ENCODE results near the gene ABR. TPM values are rescaled to one million over a fixed set of nuclear protein-coding genes. Genes with fewer than 3 reads are reported as not detected.
"Not testable (repeated sequence)": the region's sequence is repeated elsewhere in the genome, so short reads cannot be mapped to it uniquely, and the experiment has no call there.

The ABR gene
- total RNA-seq, 1 experiment from 2014 or later: 35.4 TPM

- TF ChIP-seq CTCF (conservative IDR thresholded peaks at IDR 0.05; ENCODE audit: low read depth, low read length) (no peak), EZH2phosphoT487 (IDR thresholded peaks at IDR 0.05; ENCODE audit: borderline replicate concordance, low read length) (no peak), EZH2 (IDR thresholded peaks at IDR 0.05; ENCODE audit: low read length, unreplicated experiment) (no peak)
- Histone ChIP-seq H3K27me3 (ENCODE audit: low read length) (no peaks in the 10 kb centered on the region), H3K79me2 (ENCODE audit: low read length) (peaks cover 54% of the 10 kb centered on the region), H3K9ac (ENCODE audit: low read length) (peak overlapping the region; percentile 31; the same call in 1 of the 2 replicates), H3K4me3 (ENCODE audit: low read length) (peak overlapping the region; percentile 35; the same call in 1 of the 2 replicates), H3K9me2 (replicated peaks; ENCODE audit: low read length) (no peaks in the 10 kb centered on the region), H3F3A (ENCODE audit: low read length, unreplicated experiment) (no peaks in the 10 kb centered on the region), H3K27ac (ENCODE audit: low read length) (peak overlapping the region; percentile 88), H2AFZ (ENCODE audit: low read length) (peak overlapping the region; percentile 36; the same call in 1 of the 2 replicates), H3K36me3 (ENCODE audit: low read depth, low read length) (no peaks in the 10 kb centered on the region), H3K4me2 (ENCODE audit: low read length) (peak overlapping the region; percentile 61), H3K9me3 (ENCODE audit: low read length) (no peaks in the 10 kb centered on the region), H3K4me1 (ENCODE audit: insufficient read depth, low read length) (peaks cover 26% of the 10 kb centered on the region), H4K20me1 (ENCODE audit: low read length) (no peaks in the 10 kb centered on the region)
- peak; percentile 96 for ATAC-seq
- peak; percentile 82 for DNase-seq
- POLR2A ChIA-PET (ENCODE audit: unreplicated experiment): interaction anchor here (0.7 kb wide), 1 partner anchor 93 kb away, joined by 4 read pairs; no protein-coding TSS in a partner anchor
- intact Hi-C loops (cut with micrococcal nuclease): loop anchor here (10.0 kb wide), 1 partner anchor 48 kb away; no protein-coding TSS in a partner anchor
- no TSS peak for BruUV-seq (replicated peaks)
- CTCF ChIA-PET: no interaction called here
These were observed 206.7 kb downstream of the ABR start for GRCh38 chr17:973053-973452.

GRCh38 chr17:971861-972260, 207.9 kb downstream of the ABR start:
- intact Hi-C loops (cut with micrococcal nuclease): loop anchor here (10.0 kb wide), 1 partner anchor 47 kb away; no protein-coding TSS in a partner anchor
- not testable (repeated sequence) for H3K4me3 ChIP-seq (ENCODE audit: low read length); ATAC-seq; H3K9me2 ChIP-seq (replicated peaks; ENCODE audit: low read length); BruUV-seq (replicated peaks); H2AFZ ChIP-seq (ENCODE audit: low read length); H3K9me3 ChIP-seq (ENCODE audit: low read length); H3K27me3 ChIP-seq (ENCODE audit: low read length); H3F3A ChIP-seq (ENCODE audit: low read length, unreplicated experiment); H3K4me2 ChIP-seq (ENCODE audit: low read length); H3K9ac ChIP-seq (ENCODE audit: low read length); H4K20me1 ChIP-seq (ENCODE audit: low read length); DNase-seq; H3K27ac ChIP-seq (ENCODE audit: low read length); H3K36me3 ChIP-seq (ENCODE audit: low read depth, low read length)
- Histone ChIP-seq H3K79me2 (ENCODE audit: low read length) (peaks cover 42% of the 10 kb centered on the region), H3K4me1 (ENCODE audit: insufficient read depth, low read length) (peaks cover 16% of the 10 kb centered on the region)
- ChIA-PET CTCF (interaction anchor here (0.7 kb wide), 1 partner anchor 92 kb away, joined by 5 read pairs; no protein-coding TSS in a partner anchor), POLR2A (ENCODE audit: unreplicated experiment) (interaction anchor here (0.6 kb wide), 1 partner anchor 20 kb away, joined by 3 read pairs; no protein-coding TSS in a partner anchor)

GRCh38 chr17:970364-970763, 209.4 kb downstream of the ABR start:
- Histone ChIP-seq H3F3A (ENCODE audit: low read length, unreplicated experiment) (no peaks in the 10 kb centered on the region), H3K27ac (ENCODE audit: low read length) (no peak overlapping the region), H3K4me1 (ENCODE audit: insufficient read depth, low read length) (peaks cover 15% of the 10 kb centered on the region), H3K9me2 (replicated peaks; ENCODE audit: low read length) (no peaks in the 10 kb centered on the region), H3K9me3 (ENCODE audit: low read length) (no peaks in the 10 kb centered on the region), H4K20me1 (ENCODE audit: low read length) (no peaks in the 10 kb centered on the region), H3K36me3 (ENCODE audit: low read depth, low read length) (no peaks in the 10 kb centered on the region), H3K4me2 (ENCODE audit: low read length) (no peak overlapping the region), H2AFZ (ENCODE audit: low read length) (no peak overlapping the region), H3K79me2 (ENCODE audit: low read length) (peaks cover 28% of the 10 kb centered on the region), H3K9ac (ENCODE audit: low read length) (no peak overlapping the region), H3K4me3 (ENCODE audit: low read length) (no peak overlapping the region), H3K27me3 (ENCODE audit: low read length) (no peaks in the 10 kb centered on the region)
- ChIA-PET POLR2A (ENCODE audit: unreplicated experiment) (no interaction called here), CTCF (no interaction called here)
- DNase-seq (no peak), ATAC-seq (no peak)
- no peak for TF ChIP-seq CTCF (conservative IDR thresholded peaks at IDR 0.05; ENCODE audit: low read depth, low read length)
- no peak for TF ChIP-seq EZH2phosphoT487 (IDR thresholded peaks at IDR 0.05; ENCODE audit: borderline replicate concordance, low read length)
- no peak for TF ChIP-seq EZH2 (IDR thresholded peaks at IDR 0.05; ENCODE audit: low read length, unreplicated experiment)
- BruUV-seq (replicated peaks): no TSS peak
- intact Hi-C loops (cut with micrococcal nuclease): loop anchor here (10.0 kb wide), 1 partner anchor 46 kb away; no protein-coding TSS in a partner anchor
